TTC549 (cell line): Measurements from ENCODE around the gene FNDC5.

Source experiments
- FAIRE-seq: peaks from 2 replicates; lab custom pipeline; 2012; peaks lifted over from hg19 to GRCh38; lab: Jason Lieb, UNC

Gene FNDC5

DNA sequence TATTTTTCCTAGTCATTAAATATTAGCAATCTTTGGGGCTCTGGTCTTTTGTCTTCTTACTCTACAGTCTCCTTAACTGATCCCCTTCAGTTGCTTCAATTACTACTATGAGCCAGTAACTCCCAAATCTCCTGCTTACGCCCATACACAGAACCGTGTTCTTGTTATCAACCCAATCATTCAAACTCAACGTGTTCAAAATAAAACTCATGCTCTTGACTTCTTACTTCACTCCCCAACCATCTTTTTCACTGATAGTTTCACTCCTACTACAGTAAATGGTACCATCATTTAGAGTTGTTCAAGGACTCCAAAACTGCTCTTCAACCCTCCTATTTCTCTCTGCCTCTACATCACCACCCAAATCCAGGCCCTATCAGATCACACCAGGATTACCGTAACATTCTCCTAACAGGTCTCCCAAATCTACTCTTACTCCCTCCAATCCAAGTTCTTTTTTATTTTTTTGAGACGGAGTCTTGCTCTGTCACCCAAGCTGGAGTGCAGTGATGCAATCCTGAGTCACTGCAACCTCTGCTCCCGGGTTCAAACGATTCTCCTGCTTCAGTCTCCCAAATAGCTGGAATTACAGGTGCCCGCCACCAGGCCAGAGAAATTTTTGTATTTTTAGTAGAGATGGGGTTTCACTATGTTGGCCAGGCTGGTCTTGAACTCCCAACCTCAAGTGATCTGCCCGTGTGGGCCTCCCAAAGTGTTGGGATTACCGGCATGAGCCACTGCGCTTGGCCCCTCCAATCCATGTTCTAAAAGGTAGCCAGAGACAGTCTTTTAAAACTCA, 56.6 kb downstream of the FNDC5 start:
- FAIRE-seq: no peak
